ENCODE results near the gene OVOL3.

- no peak for TF ChIP-seq CTCF (IDR thresholded peaks at IDR 0.05)
- no peak for TF ChIP-seq POLR2A (IDR thresholded peaks at IDR 0.05)
These were observed 7.8 kb upstream of the OVOL3 start for GRCh38 chr19:36103040-36103626.
